Astrocyte of the spinal cord (primary cell): ENCODE data around the gene SLC38A2.
"Not testable (repeated sequence)": the region's sequence is repeated elsewhere in the genome, so short reads cannot be mapped to it uniquely, and the experiment has no call there.

Experiments used
- DNase-seq: peaks from one replicate; pipeline ENCODE4 v3.0.0; 2011; ENCODE audit warnings: low read depth, low spot score
- H3K4me3 ChIP-seq: 2 replicates; pipeline ENCODE4 v1.5.1; 2011; ENCODE audit warnings: low read depth, mild to moderate bottlenecking, low read length, moderate library complexity
- in situ Hi-C: cut with HindIII; loops from 2 replicates; pipeline ENCODE4 v1.10.0; 2017; ENCODE audit warnings: low sequenced_read_pairs
- TF ChIP-seq, protein P1 (sequence below): IDR thresholded peaks from 2 replicates; pipeline ENCODE4 v1.5.1; 2012; ENCODE audit warnings: low read depth, mild to moderate bottlenecking, low read length, inconsistent platforms

SLC38A2 gene

DNA sequence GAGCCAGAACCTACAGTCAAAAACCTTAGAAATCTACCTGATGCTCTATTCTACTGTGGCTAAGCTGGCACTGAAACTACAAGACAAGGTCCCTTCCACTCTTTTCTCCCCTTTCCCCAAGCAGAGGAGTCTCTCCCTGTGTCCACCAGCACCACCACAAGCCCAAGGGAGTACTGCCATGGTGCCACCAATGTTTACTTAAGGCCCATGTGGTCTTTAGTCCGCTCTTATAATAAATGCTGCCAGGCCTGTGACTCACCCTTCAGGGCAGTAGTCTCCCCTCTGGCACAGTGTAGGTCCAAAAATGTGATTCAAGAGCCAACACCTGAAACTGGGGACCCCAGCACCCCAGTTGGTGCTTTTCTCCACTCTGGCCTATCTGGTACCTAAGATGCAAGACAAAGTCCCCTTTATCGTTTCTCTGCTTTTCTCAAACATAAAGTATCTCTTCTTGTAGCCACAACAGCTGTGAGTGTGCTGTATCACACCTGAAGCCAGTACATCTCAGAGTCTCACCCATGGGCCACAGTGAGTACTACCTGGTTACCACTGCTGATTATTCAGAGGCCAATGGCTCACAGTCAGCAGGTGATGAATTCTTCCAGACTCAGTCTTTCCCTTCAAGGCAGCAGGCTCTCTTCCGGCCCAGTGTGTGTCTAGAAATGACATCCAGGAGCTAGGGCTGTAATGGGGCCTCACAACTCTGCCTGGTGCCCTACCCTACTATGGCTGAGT is 29.3 kb downstream of the SLC38A2 start:
- TF ChIP-seq, protein P1, sequence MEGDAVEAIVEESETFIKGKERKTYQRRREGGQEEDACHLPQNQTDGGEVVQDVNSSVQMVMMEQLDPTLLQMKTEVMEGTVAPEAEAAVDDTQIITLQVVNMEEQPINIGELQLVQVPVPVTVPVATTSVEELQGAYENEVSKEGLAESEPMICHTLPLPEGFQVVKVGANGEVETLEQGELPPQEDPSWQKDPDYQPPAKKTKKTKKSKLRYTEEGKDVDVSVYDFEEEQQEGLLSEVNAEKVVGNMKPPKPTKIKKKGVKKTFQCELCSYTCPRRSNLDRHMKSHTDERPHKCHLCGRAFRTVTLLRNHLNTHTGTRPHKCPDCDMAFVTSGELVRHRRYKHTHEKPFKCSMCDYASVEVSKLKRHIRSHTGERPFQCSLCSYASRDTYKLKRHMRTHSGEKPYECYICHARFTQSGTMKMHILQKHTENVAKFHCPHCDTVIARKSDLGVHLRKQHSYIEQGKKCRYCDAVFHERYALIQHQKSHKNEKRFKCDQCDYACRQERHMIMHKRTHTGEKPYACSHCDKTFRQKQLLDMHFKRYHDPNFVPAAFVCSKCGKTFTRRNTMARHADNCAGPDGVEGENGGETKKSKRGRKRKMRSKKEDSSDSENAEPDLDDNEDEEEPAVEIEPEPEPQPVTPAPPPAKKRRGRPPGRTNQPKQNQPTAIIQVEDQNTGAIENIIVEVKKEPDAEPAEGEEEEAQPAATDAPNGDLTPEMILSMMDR: no peak
- DNase-seq: no peak
- H3K4me3 ChIP-seq: no peak overlapping the region
- in situ Hi-C loops: no loop called here

DNA sequence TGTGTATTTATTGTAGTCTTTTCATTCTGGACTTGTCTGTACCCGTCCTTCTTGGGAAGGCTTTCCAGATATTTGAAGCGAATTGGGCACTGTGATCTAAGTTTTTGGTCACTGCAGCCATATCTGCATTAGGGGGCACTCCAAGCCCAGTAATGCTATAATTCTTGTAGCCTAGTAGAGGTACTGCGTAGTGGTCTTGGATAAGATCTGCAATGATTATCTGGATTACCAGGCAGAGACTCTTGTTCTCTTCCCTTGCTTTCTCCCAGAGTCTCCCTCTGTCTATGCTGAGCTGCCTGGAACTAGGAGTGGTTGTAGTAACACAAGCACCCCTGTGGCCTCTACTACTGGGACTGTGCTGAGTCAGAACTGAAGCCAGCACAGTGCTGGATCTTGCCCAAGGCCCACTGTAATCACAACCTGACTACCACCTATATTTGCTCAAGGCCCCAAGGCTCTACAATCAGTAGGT is 30.0 kb downstream of the SLC38A2 start:
- TF ChIP-seq, protein P1: peak; percentile 42
- DNase-seq: peak; percentile 50
- in situ Hi-C loops: no loop called here
- H3K4me3 ChIP-seq: no peak overlapping the region

- DNase-seq: no peak
- no peak overlapping the region for H3K4me3 ChIP-seq
- TF ChIP-seq, protein P1: no peak
- in situ Hi-C loops: no loop called here
Observed at GRCh38 chr12:46339051-46339450, 33.5 kb downstream of the SLC38A2 start.

DNA sequence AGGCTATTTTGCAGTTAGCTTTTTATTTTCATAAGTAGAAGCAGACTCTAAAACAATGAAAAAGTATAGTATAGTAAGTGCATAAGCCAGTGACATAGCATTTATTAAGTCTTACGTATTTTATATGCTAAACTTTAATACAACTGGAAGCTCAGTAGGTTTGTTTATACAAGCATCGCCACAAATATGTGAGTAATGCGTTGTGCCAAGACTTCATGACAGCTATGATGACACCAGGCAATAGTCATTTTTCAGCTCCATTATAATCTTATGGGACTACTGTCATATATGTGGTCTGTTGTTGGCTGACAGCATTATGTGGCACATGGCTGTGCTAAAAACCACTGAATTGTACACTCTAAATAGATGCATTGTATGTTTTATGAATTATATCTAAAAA is 40.3 kb downstream of the SLC38A2 start:
- peak; percentile 44 for DNase-seq
- H3K4me3 ChIP-seq: no peak overlapping the region
- TF ChIP-seq, protein P1: no peak
- in situ Hi-C loops: no loop called here

GRCh38 chr12:46325075-46325474 is 47.5 kb downstream of the SLC38A2 start:
- in situ Hi-C loops, DNase-seq, H3K4me3 ChIP-seq: not testable (repeated sequence)

GRCh38 chr12:46320731-46321130 is 51.8 kb downstream of the SLC38A2 start:
- in situ Hi-C loops: no loop called here
- TF ChIP-seq, protein P1: no peak
- DNase-seq: no peak
- H3K4me3 ChIP-seq: no peak overlapping the region

DNA sequence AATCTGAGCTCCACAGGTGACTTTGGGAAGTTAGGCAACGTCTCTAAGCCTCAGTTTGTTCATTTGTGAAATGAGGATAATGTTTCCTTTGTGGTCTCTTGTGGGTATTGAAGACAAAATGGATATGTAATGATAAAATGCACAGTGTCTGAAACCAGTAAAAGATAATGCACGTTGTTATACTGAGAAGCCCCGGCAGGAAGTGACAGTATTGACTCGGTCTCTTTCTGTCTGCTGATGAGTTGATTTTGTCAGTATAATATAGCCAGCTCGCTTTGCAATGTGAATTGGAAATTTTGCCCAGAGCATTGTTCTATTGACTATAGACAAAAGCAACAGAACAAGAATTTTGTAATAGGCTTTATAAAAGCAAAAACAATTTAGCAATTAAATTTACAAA is 54.5 kb downstream of the SLC38A2 start:
- no peak for DNase-seq
- in situ Hi-C loops: no loop called here
- H3K4me3 ChIP-seq: no peak overlapping the region
- TF ChIP-seq, protein P1: no peak
